GM12878 (cell line): ENCODE data around the gene OR6P1.

Experiments used
- JUND ChIP-seq: IDR thresholded peaks from 2 replicates; pipeline ENCODE4 v1.6.1; 2012; ENCODE audit warnings: low read depth, mild to moderate bottlenecking, low read length, improper control_type of control experiment, moderate library complexity
- SUZ12 ChIP-seq: fragments of 200-600 bp; sonication (generic); IDR thresholded peaks from one replicate; pipeline ENCODE4 v1.6.1; 2018; ENCODE audit warnings: antibody characterized with exemption, mild to moderate bottlenecking; ENCODE audit not compliant: unreplicated experiment

GRCh38 chr1:158547533-158547932, 22.8 kb downstream of the OR6P1 start:
- no peak for TF ChIP-seq SUZ12
- TF ChIP-seq JUND, result no peak
